ENCODE measurements around the gene LRRC43.

GRCh38 chr12:122205053-122205925, 22.4 kb downstream of the LRRC43 start:
- no peak for TF ChIP-seq POLR2A (IDR thresholded peaks at IDR 0.05)
- no peak for TF ChIP-seq CTCF (IDR thresholded peaks at IDR 0.05)
